Measurements from ENCODE around the gene RAB31.

The RAB31 gene

DNA sequence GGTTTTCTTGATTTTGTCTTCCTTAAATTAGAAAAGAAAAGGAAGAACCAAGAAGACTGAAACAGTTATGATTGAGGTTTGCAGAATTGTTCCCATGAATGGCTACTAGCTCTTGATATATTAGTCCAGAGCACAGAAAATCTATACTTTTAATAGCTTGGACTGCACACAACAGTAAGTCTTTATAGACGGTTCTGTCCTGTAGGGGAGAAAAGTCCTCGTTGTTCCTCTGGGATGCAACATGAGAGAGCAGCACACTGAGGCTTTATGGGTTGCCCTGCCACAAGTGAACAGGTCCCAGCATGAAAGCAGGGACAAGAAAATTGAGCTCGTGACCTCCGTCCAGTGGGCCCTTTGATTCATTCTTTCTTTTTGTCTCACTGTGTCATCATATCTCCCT lies 41.5 kb downstream of the RAB31 start:
- no peaks in the 10 kb centered on the region for H3K4me1 Mint-ChIP-seq
- H3K27me3 Mint-ChIP-seq: no peaks in the 10 kb centered on the region
- no peak overlapping the region for H3K4me3 Mint-ChIP-seq
- no peaks in the 10 kb centered on the region for H3K36me3 Mint-ChIP-seq (ENCODE audit: low read depth)
- no peak overlapping the region for H3K27ac Mint-ChIP-seq
- no peaks in the 10 kb centered on the region for H3K9me3 Mint-ChIP-seq
- DNase-seq (no peak), ATAC-seq (no peak)

DNA sequence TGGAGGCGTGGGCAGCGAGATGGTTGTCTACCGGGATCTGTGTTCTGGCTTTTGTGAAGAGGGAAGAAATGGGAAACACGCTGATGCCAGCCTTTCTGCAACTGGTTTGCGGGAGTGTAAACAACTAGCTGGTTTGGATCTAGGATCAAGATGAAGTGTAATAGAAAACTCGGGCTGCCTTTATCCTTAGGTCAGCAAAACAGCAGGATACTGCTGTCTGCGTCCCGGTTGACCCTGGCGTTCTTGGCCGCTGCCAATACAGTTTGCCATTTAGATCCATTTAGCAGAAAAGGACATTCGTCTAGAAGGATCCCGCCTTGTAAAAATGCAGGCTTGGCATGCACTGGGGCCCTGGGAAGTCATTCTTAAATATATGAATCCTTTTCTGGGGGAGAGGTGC lies 42.0 kb downstream of the RAB31 start:
- H3K4me3 Mint-ChIP-seq: no peak overlapping the region
- no peak for ATAC-seq
- DNase-seq: no peak
- no peaks in the 10 kb centered on the region for H3K36me3 Mint-ChIP-seq (ENCODE audit: low read depth)
- no peaks in the 10 kb centered on the region for H3K27me3 Mint-ChIP-seq
- H3K4me1 Mint-ChIP-seq: no peaks in the 10 kb centered on the region
- no peaks in the 10 kb centered on the region for H3K9me3 Mint-ChIP-seq
- no peak overlapping the region for H3K27ac Mint-ChIP-seq

DNA sequence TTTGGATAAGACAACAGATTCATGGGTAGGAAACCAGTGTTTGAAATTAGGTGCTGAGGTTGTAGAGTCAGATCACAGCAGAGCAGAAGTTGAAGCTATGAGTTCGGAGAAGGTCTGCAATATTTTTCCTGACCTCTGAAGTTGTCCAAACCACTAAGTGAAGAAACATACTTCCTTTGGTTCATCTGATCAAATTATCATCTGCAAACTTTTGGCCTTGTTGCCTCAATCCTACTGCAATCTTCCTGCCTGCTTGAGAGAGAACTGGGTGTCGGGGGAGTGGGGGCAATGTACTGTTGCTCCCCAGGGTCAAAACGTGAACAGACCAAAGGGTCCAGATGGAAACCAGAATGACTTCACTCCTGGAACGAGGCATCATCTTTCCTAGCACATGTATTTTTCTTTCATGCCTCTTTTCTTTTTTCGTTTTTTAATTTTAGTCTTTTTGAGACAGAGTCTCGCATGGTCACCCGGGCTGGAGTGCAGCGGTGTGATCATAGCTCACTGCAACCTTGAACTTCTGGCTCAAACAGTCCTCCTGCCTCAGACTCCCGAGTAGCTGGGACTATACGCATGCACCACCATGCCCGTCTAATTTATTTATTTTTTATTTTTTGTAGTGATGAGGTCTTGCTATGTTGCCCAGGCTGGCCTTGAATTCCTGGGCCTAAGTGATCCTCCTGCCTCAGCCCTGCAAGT lies 42.7 kb downstream of the RAB31 start:
- no peak for ATAC-seq
- Mint-ChIP-seq H3K36me3 (ENCODE audit: low read depth) (no peaks in the 10 kb centered on the region), H3K4me1 (no peaks in the 10 kb centered on the region), H3K4me3 (no peak overlapping the region), H3K27ac (no peak overlapping the region), H3K27me3 (no peaks in the 10 kb centered on the region), H3K9me3 (no peaks in the 10 kb centered on the region)
- DNase-seq: no peak

DNA sequence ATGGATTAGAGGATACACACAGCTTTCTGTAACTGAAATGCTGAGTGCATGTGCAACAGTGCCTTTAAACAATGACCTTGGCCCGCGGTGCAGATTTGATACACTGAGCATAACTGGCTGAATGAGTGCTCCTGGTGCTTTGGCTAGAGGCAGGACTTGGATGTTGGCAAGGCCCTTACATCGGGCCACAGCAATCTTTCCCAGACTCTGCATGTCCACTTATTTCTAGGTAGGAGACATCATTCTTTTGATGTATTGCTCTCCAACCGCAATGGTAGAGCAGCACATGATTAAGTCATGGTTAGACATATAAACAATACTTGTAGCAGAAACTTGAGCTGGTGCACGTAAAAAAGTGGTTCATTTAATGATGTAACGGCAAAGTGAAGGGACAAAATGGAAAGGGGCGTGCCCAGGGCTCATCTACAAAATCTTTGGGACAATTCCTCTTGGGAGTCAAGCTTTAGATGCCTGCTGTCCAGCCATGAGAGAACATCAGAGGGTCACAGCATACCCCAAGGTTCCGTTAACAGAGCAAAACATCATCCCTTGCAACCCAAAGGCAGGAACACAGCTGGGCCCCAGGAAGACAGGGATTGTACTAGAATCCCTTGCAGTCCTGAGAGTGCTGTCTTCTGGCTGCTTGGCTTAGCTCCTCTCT lies 43.4 kb downstream of the RAB31 start:
- Mint-ChIP-seq H3K36me3 (ENCODE audit: low read depth) (no peaks in the 10 kb centered on the region), H3K27me3 (no peaks in the 10 kb centered on the region), H3K9me3 (no peaks in the 10 kb centered on the region), H3K27ac (no peak overlapping the region), H3K4me1 (no peaks in the 10 kb centered on the region), H3K4me3 (no peak overlapping the region)
- ATAC-seq (no peak), DNase-seq (no peak)

DNA sequence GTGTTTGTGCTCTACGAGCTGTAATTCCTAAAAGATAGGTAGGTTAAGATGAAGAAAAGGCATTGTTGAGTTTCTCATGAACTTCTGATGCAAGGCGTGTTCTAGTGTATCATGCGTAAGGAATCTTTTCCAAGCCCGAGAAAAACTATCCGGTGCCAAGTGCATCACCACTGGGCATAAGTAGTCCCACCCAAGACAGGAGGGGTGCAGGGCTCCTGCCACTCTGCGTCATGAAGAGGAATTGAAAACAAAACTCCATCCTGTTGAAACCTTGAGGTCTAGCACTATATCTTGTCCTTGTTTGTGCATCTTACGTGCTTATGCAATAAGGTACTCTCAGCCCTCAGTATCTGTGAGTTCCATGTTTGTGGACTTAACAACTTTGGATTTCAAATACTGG lies 45.7 kb downstream of the RAB31 start:
- Mint-ChIP-seq H3K9me3 (no peaks in the 10 kb centered on the region), H3K4me3 (no peak overlapping the region), H3K27ac (no peak overlapping the region), H3K36me3 (ENCODE audit: low read depth) (no peaks in the 10 kb centered on the region), H3K27me3 (no peaks in the 10 kb centered on the region), H3K4me1 (peaks cover 6% of the 10 kb centered on the region)
- ATAC-seq (no peak), DNase-seq (no peak)

DNA sequence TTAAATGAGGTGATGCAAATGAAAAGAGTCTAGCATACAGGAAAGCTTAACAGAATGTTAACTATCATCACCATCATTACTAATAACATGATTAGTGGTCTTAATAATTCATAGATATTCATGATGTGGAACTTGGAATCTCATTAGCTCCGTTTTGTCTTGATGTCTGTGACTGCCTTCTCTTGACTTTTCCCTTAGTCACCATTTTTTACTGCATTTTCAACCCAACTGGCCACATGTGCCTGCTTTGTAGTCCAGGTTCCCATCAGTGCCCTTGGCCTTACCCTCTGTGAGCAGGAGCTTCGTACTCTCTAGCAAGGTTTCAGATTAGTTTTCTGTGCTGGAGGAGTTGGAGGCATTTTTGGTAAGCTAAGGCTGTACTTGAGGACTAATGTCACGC lies 47.0 kb downstream of the RAB31 start:
- DNase-seq (no peak), ATAC-seq (no peak)
- Mint-ChIP-seq H3K27ac (no peak overlapping the region), H3K4me3 (no peak overlapping the region), H3K4me1 (peaks cover 7% of the 10 kb centered on the region), H3K9me3 (no peaks in the 10 kb centered on the region), H3K36me3 (ENCODE audit: low read depth) (no peaks in the 10 kb centered on the region), H3K27me3 (peaks cover 3% of the 10 kb centered on the region)

DNA sequence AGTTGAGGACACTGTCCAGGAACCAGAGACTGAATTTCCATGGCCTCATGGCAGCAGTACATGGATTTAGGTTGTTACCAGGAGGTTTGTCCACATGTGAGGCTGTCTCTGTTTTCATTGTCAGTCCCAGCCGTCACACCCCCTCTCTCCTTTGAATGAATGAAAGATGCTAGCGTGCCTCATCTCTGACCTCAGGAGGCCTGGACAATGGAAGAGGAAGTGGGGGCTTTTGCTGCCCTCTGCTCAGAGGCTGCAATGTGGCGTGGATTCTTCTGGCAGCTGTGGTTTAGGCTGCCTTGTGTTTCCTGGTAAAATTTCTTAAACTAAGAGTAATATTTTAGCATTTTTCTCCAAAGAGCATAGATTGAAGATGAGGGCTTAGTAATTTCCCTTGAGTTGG lies 47.5 kb downstream of the RAB31 start:
- Mint-ChIP-seq H3K36me3 (ENCODE audit: low read depth) (no peaks in the 10 kb centered on the region), H3K27ac (no peak overlapping the region), H3K27me3 (peaks cover 3% of the 10 kb centered on the region), H3K9me3 (no peaks in the 10 kb centered on the region), H3K4me3 (no peak overlapping the region), H3K4me1 (peaks cover 7% of the 10 kb centered on the region)
- no peak for ATAC-seq
- no peak for DNase-seq

DNA sequence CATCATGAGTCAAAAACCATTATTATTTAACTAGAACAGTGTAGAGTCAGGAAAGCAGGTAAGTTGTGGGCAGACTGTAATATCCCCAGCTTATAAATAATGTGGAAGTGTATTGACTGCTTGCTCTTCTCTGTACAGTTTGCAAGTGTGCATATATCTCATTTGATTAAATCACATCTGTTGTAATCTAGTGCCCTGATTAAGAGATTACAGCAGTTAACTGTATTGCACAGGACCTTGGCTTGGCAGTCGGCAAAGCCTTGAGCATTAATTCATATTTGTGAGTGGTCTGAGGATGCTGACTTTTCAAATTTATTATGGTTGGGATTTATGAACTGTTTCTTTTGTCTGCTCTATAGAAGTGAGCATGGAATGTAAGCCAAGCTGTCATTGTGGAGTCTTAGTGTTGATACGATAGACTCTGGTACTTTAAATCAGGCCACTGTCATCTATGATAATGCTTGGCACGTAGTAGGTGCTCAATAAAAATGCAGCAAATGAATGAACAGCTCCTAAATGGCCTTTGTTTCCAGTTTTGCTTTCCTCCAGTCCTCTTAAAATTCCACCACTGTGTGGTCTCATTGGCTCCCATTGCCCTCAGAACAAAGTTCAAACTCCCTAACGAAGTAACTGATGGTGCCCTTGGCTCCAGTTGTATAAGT lies 48.3 kb downstream of the RAB31 start:
- Mint-ChIP-seq H3K27ac (no peak overlapping the region), H3K4me1 (peaks cover 7% of the 10 kb centered on the region), H3K4me3 (no peak overlapping the region), H3K9me3 (no peaks in the 10 kb centered on the region), H3K27me3 (peaks cover 3% of the 10 kb centered on the region), H3K36me3 (ENCODE audit: low read depth) (no peaks in the 10 kb centered on the region)
- DNase-seq (no peak), ATAC-seq (no peak)

DNA sequence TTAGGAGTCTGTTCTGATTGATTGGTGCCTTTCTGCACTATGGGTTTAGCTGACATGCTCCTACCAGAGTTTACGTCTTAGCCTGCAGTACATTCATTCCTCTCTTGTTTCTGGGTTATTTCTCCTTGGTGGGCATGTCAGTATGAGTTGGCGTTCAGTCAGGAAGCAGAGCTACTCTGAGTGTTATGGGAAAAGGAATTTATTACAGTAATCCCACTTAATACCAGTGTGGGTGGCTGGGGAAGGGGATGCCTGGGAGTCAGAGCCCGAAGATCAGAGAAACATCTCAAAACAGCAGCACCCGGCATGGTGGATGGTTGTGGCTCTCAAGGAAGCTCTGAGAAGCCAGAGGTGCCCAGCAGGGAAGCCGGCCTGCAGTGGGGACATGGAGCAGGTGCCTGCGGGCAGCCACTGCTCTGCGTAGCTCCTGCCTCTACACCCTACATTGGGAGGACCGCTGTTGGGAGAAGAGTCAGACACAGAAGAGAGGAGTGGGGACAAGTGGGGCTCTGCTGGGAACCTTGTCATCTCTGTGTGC lies 48.9 kb downstream of the RAB31 start:
- H3K4me3 Mint-ChIP-seq: no peak overlapping the region
- DNase-seq: no peak
- H3K27ac Mint-ChIP-seq: no peak overlapping the region
- ATAC-seq: no peak
- H3K27me3 Mint-ChIP-seq: peaks cover 3% of the 10 kb centered on the region
- no peaks in the 10 kb centered on the region for H3K9me3 Mint-ChIP-seq
- no peaks in the 10 kb centered on the region for H3K36me3 Mint-ChIP-seq (ENCODE audit: low read depth)
- peaks cover 7% of the 10 kb centered on the region for H3K4me1 Mint-ChIP-seq

DNA sequence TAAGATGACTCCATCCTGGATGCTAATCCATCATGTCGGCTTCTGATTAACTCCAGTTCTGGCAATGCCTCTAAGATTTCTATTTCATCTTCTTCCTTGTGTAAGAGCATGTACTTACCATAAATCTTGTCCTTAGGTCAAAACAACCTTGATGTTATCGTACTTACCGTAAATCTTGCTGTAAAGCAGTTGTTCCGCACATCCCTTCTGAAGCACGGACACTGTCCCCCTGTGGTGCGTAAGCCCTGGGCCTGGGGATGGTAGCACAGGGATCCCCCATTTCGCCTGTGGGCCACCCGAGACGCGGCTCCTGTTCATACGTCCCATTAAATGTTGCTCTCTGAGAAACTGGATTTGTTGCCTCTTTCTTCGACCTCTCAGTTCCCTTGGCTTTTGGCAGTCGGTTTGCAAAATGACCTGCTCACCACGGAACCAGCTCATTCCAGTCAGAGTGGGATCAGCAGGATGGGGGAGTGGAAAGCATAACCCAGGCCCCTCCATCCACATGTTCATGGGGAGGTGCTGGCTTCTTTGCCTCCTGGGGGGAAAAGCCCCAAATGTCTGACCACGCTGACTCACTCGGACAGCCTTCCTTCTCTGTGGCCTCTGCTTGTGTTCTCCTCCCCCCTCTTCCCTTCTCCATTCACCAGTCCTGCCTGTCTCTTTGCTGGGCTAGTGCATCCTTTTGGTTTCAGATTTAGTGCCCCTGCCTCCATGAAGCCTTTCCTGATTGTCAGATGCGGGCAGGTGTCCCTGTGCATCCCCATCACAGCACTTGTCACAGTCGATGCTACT lies 49.9 kb downstream of the RAB31 start:
- no peak for ATAC-seq

DNA sequence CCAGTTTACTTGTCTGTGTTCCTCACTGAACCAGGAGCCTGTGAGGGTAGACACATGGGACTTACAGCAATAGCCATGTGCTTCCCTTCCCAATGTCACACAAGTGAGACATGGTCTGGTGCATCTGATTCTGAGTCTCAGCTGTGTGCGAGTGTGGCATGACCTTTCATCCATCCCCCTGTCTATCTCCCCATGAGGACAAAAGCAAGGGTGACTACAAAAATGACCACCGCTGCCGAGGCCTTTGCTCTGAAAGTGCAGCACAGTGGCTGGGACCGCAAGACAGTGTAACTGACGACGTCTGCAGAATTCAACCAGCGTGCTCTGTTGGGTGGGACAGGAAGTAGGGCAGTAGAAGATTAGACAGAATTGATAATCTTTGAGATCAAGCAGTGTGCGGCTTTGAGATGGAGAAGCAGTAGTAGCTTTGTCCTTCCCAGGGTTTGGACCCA lies 50.5 kb downstream of the RAB31 start:
- H3K9me3 Mint-ChIP-seq: no peaks in the 10 kb centered on the region
- H3K36me3 Mint-ChIP-seq (ENCODE audit: low read depth): no peaks in the 10 kb centered on the region
- no peak overlapping the region for H3K27ac Mint-ChIP-seq
- peaks cover 5% of the 10 kb centered on the region for H3K27me3 Mint-ChIP-seq
- ATAC-seq: peak; percentile 28
- H3K4me3 Mint-ChIP-seq: no peak overlapping the region
- peaks cover 7% of the 10 kb centered on the region for H3K4me1 Mint-ChIP-seq
- DNase-seq: no peak

More for the DNA sequence above, 49.9 kb downstream of the RAB31 start:
- Mint-ChIP-seq H3K4me1 (peaks cover 7% of the 10 kb centered on the region), H3K9me3 (no peaks in the 10 kb centered on the region), H3K36me3 (ENCODE audit: low read depth) (no peaks in the 10 kb centered on the region), H3K27me3 (peaks cover 5% of the 10 kb centered on the region), H3K4me3 (no peak overlapping the region), H3K27ac (no peak overlapping the region)
- no peak for DNase-seq

DNA sequence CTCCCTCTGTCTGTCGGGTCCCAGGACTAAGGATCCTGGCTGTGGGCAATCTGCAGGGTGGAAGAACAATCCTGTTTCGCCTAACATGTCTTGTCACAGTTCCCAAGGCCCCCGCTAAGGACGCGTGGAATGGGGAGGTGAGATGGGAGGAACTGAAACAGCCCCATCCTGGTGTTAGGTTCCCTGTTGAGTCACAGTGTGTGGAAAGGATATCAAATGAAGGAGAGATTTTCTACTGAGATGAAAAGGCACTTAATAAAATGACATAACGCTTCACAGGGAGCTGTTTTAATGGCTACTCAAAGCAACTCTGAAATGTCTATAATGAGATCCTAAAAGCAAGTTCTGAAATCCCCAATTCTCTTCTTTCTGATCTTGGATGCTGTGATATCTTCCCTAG lies 52.5 kb downstream of the RAB31 start:
- DNase-seq (no peak), ATAC-seq (no peak)
- Mint-ChIP-seq H3K4me1 (peaks cover 7% of the 10 kb centered on the region), H3K27me3 (peaks cover 5% of the 10 kb centered on the region), H3K9me3 (no peaks in the 10 kb centered on the region), H3K36me3 (ENCODE audit: low read depth) (no peaks in the 10 kb centered on the region), H3K27ac (no peak overlapping the region), H3K4me3 (no peak overlapping the region)

DNA sequence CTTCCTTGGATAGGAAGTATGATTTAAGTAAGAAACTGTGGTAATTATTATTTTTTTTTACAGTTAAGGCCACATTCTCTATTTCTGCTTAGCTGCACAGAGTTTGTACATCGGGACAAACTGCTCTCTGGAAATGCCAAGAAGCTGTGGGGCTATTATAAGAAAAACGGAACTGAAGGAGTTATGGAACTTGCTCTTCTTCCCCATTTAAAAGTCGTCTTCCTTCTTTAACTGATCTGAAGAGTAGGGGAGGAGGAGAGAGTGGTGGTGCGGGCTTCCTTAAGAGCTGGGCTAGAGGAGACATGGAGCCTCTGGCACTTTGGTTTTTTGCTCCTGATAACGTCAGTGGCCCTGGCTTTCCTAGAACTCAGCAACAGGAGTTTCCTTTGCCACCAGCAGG lies 54.4 kb downstream of the RAB31 start:
- Mint-ChIP-seq H3K4me3 (no peak overlapping the region), H3K27ac (no peak overlapping the region), H3K27me3 (peaks cover 5% of the 10 kb centered on the region), H3K36me3 (ENCODE audit: low read depth) (no peaks in the 10 kb centered on the region), H3K9me3 (no peaks in the 10 kb centered on the region), H3K4me1 (peaks cover 7% of the 10 kb centered on the region)
- ATAC-seq (no peak), DNase-seq (no peak)

DNA sequence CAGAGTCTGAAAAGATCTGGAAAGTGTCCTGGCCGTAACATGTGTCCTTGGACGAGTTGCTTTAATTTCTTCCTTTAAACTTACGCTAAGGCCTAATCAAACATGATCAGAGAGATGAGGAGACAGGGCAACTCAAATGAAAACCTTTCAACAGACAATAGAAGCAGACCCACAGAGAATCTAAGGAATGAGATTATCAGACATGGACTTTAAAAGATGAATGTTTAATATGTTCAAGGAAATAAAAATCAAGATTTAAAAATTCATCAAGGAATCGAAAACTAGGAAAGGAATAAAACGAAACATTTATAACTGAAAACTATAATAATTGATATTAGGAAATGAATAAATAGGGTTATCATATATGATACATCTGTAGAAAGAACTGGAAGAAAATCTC lies 55.1 kb downstream of the RAB31 start:
- Mint-ChIP-seq H3K4me1 (peaks cover 7% of the 10 kb centered on the region), H3K27me3 (peaks cover 5% of the 10 kb centered on the region)

More for the DNA sequence above, 55.1 kb downstream of the RAB31 start:
- DNase-seq (no peak), ATAC-seq (no peak)
- no peak overlapping the region for H3K27ac Mint-ChIP-seq
- H3K9me3 Mint-ChIP-seq: no peaks in the 10 kb centered on the region
- H3K4me3 Mint-ChIP-seq: no peak overlapping the region
- no peaks in the 10 kb centered on the region for H3K36me3 Mint-ChIP-seq (ENCODE audit: low read depth)

All from activated naive CD8-positive, alpha-beta T cell treated with anti-CD3 and anti-CD28 coated beads, Interleukin-2, amount 50 U/mL, for 24 hours (primary cell).